Endothelial cell of umbilical vein (primary cell): ENCODE data around the gene PRMT7. TPM values are rescaled to one million over a fixed set of nuclear protein-coding genes. Genes with fewer than 3 reads are reported as not detected.

Experiments used
- BruUV-seq: library from RNA; stranded (reverse); fragments of 400-500 nt; replicated peaks from 2 replicates; lab custom pipeline; 2021; lab: Mats Ljungman, UMichigan
- CTCF ChIA-PET: fragments of 300-600, 350-600 bp; sonication (Branson Sonifier 250); formaldehyde crosslinking; loops from one replicate; lab custom pipeline; 2021; ENCODE audit warnings: antibody characterized with exemption, inconsistent platforms; lab: Charles Lee
- POLR2A ChIA-PET: fragments of 300-600, 350-600 bp; sonication (Branson Sonifier 250); formaldehyde crosslinking; loops from one replicate; lab custom pipeline; 2021; ENCODE audit warnings: antibody characterized with exemption, inconsistent platforms; lab: Charles Lee
- DNase-seq: peaks from one replicate; pipeline ENCODE4 v3.0.0-alpha.2; 2011; ENCODE audit warnings: low read depth, low spot score
- FAIRE-seq: peaks from 2 replicates; lab custom pipeline; 2011; peaks lifted over from hg19 to GRCh38; lab: Jason Lieb, UNC
- H2AFZ ChIP-seq: 2 replicates; pipeline ENCODE4 v1.6.0; 2012; ENCODE audit warnings: low read depth, low read length, control low read depth, inconsistent platforms
- H3K27ac ChIP-seq: 2 replicates; pipeline ENCODE4 v1.5.1; 2011; ENCODE audit warnings: low read depth, mild to moderate bottlenecking, control low read depth, low read length, moderate library complexity; ENCODE audit not compliant: insufficient read depth
- H3K27me3 ChIP-seq, 2 experiments: 2 replicates each; pipeline versions ENCODE4 v1.6.0 to v1.6.1; 2011; ENCODE audit warnings: low read length in 2 of 2, mixed read lengths in 1 of 2; ENCODE audit not compliant: control insufficient read depth in 2 of 2, insufficient read depth in 2 of 2
- H3K36me3 ChIP-seq, 2 experiments: 2 replicates in 1 of 2; 3 replicates in 1 of 2; pipeline ENCODE4 v1.5.1; 2011; ENCODE audit warnings: low read length in 2 of 2, mild to moderate bottlenecking in 1 of 2, moderate library complexity in 1 of 2; ENCODE audit not compliant: control insufficient read depth in 2 of 2, insufficient read depth in 2 of 2; ENCODE audit errors: extremely low read depth in 1 of 2
- H3K4me1 ChIP-seq: 3 replicates; pipeline ENCODE4 v1.5.1; 2011; ENCODE audit warnings: mild to moderate bottlenecking, low read length; ENCODE audit not compliant: control insufficient read depth, insufficient read depth; ENCODE audit errors: extremely low read depth
- H3K4me2 ChIP-seq: 2 replicates; pipeline ENCODE4 v1.6.1; 2011; ENCODE audit warnings: low read length, control low read depth, mixed read lengths; ENCODE audit not compliant: insufficient read depth
- H3K4me3 ChIP-seq, 3 experiments: fragments of 200-600 bp in 1 of 3; sonication (generic), shearing (Covaris generic) in 1 of 3; replicated peaks in 1 of 3; 2 replicates each; pipeline ENCODE4 v1.5.1; 2011 to 2016; ENCODE audit warnings: control low read depth in 3 of 3, low read length in 3 of 3, mild to moderate bottlenecking in 2 of 3, inconsistent platforms in 1 of 3, low read depth in 1 of 3, moderate library complexity in 1 of 3; ENCODE audit not compliant: insufficient read depth in 1 of 3
- H3K79me2 ChIP-seq: 2 replicates; pipeline ENCODE4 v1.6.0; 2012; ENCODE audit warnings: low read length, inconsistent platforms; ENCODE audit not compliant: control insufficient read depth, insufficient read depth
- H3K9ac ChIP-seq: replicated peaks from 2 replicates; pipeline ENCODE3; 2011; ENCODE audit warnings: low read length, control low read depth; ENCODE audit not compliant: insufficient read depth; ENCODE audit errors: extremely low read depth
- H3K9me1 ChIP-seq: replicated peaks from 3 replicates; pipeline ENCODE4 v1.6.0; 2011; ENCODE audit warnings: mild to moderate bottlenecking, low read length; ENCODE audit not compliant: control insufficient read depth, insufficient read depth; ENCODE audit errors: extremely low read depth
- H3K9me3 ChIP-seq: replicated peaks from 2 replicates; pipeline ENCODE4 v1.5.1; 2012; ENCODE audit warnings: low read length, inconsistent platforms; ENCODE audit not compliant: control insufficient read depth, insufficient read depth
- H4K20me1 ChIP-seq: replicated peaks from 2 replicates; pipeline ENCODE3; 2011; ENCODE audit warnings: mild to moderate bottlenecking, low read length; ENCODE audit not compliant: control insufficient read depth, insufficient read depth; ENCODE audit errors: extremely low read depth
- EZH2 ChIP-seq: IDR thresholded peaks from 2 replicates; pipeline ENCODE4 v1.6.1; 2012; ENCODE audit warnings: borderline replicate concordance, low read depth, mild to moderate bottlenecking, moderate library complexity, low read length, inconsistent platforms; ENCODE audit not compliant: severe bottlenecking
- FOS ChIP-seq: IDR thresholded peaks from 2 replicates; pipeline ENCODE4 v1.6.1; 2011; ENCODE audit warnings: mild to moderate bottlenecking, low read length, moderate library complexity, borderline replicate concordance; ENCODE audit not compliant: insufficient read depth
- GATA2 ChIP-seq: IDR thresholded peaks from 2 replicates; pipeline ENCODE4 v1.7.0; 2011; ENCODE audit warnings: low read depth, mild to moderate bottlenecking, moderate library complexity, mixed read lengths, low read length; ENCODE audit not compliant: insufficient read length, insufficient read depth
- JUN ChIP-seq: IDR thresholded peaks from 2 replicates; pipeline ENCODE4 v1.6.1; 2011; ENCODE audit warnings: borderline replicate concordance, low read depth; ENCODE audit not compliant: insufficient read length, insufficient read depth
- MAX ChIP-seq: IDR thresholded peaks from 2 replicates; pipeline ENCODE4 v1.6.1; 2011; ENCODE audit not compliant: insufficient read depth, insufficient read length
- MYC ChIP-seq: IDR thresholded peaks from one replicate; pipeline ENCODE4 v1.6.1; 2011; ENCODE audit warnings: mild to moderate bottlenecking, low read depth, low read length
- POLR2A ChIP-seq: IDR thresholded peaks from 2 replicates; pipeline ENCODE4 v1.6.1; 2012; ENCODE audit warnings: low read depth, mild to moderate bottlenecking, control low read depth, low read length
- POLR2AphosphoS5 ChIP-seq: IDR thresholded peaks from 2 replicates; pipeline ENCODE4 v1.6.1; 2012; ENCODE audit warnings: low read depth, mild to moderate bottlenecking, control low read depth, low read length, moderate library complexity; ENCODE audit not compliant: insufficient read depth
- dilution Hi-C: fragments of 300-500 bp; cut with MboI; formaldehyde crosslinking; loops from one replicate; pipeline ENCODE4 v1.15.0; 2019; ENCODE audit warnings: low sequenced_read_pairs; ENCODE audit not compliant: extremely low pct_ligation_motif_present
- intact Hi-C: fragments of 100-400 bp; cut with micrococcal nuclease; formaldehyde crosslinking; loops from one replicate; pipeline ENCODE4 v1.10.0; 2022
- polyA plus RNA-seq, 4 experiments: library from polyadenylated mRNA; depleted of rRNA in 3 of 4; stranded (reverse) in 3 of 4; unstranded in 1 of 4; fragments of >200 nt; gene quantifications; 2 replicates each; pipeline versions ENCODE4 v1.2.1 to v1.2.3, GENCODE V29; 2011 to 2012; ENCODE audit warnings: missing spikeins in 1 of 4
- total RNA-seq: library from RNA; stranded (reverse); gene quantifications from 2 replicates; pipeline ENCODE4 v1.2.3, GENCODE V29; 2021
- TF ChIP-seq, protein P1 (sequence below), 2 donors: IDR thresholded peaks; 1 replicate in 1 of 2; 2 replicates in 1 of 2; pipeline ENCODE4 v1.5.1; 2011; ENCODE audit warnings: low read length in 2 of 2, mild to moderate bottlenecking in 2 of 2, moderate library complexity in 2 of 2, control low read depth in 1 of 2, inconsistent platforms in 1 of 2, low read depth in 1 of 2; ENCODE audit not compliant: insufficient read depth in 1 of 2; ENCODE audit errors: extremely low read depth in 1 of 2

Gene PRMT7
- total and polyA plus RNA-seq, 2 donors (not counting 3 experiments of a cell fraction or from before 2014, with no cell fraction given), result 43.4 to 57.9 TPM

DNA sequence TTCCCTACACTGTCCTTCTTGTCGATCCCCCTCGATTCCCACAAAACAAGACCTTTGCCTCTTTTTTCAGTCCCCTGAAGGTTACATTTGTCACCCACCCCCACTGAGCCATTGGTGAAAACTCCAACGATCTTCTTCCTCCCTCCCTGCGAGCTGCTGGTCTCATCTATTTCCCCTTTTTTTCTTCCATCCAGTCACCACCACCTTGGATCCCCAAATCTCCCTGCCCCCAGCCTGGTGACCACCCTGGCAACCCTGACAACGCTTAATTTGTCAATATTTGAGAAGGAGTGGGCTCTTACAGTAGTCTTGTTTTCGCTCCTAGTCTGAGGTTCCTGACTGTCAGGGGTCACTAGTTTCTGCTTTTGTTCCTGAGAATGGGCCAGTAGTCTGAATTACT, 74.6 kb downstream of the PRMT7 start:
- H3K4me1 ChIP-seq, result no peaks in the 10 kb centered on the region
- no peak overlapping the region for H3K27ac ChIP-seq
- dilution Hi-C loops, result no loop called here
- no peak overlapping the region for H3K9ac ChIP-seq
- no peaks in the 10 kb centered on the region for H3K9me3 ChIP-seq
- FAIRE-seq (no peak), DNase-seq (no peak)
- no peaks in the 10 kb centered on the region for H3K27me3 ChIP-seq
- no peak overlapping the region for H3K4me2 ChIP-seq
- H2AFZ ChIP-seq, result no peak overlapping the region
- intact Hi-C loops, result no loop called here
- H4K20me1 ChIP-seq, result no peaks in the 10 kb centered on the region
- H3K79me2 ChIP-seq, result no peaks in the 10 kb centered on the region
- no TSS peak for BruUV-seq
- H3K4me3 ChIP-seq, result no peak overlapping the region
- CTCF ChIA-PET, result interaction anchor here (0.6 to 3.6 kb wide), 3 partner anchors 11 to 140 kb away, joined by 3 to 22 read pairs (median 3); partner anchors contain the start of gene PLA2G15
- H3K36me3 ChIP-seq, result no peaks in the 10 kb centered on the region
- TF ChIP-seq GATA2 (no peak), FOS (no peak), MYC (no peak), POLR2AphosphoS5 (no peak)
- TF ChIP-seq, protein P1, sequence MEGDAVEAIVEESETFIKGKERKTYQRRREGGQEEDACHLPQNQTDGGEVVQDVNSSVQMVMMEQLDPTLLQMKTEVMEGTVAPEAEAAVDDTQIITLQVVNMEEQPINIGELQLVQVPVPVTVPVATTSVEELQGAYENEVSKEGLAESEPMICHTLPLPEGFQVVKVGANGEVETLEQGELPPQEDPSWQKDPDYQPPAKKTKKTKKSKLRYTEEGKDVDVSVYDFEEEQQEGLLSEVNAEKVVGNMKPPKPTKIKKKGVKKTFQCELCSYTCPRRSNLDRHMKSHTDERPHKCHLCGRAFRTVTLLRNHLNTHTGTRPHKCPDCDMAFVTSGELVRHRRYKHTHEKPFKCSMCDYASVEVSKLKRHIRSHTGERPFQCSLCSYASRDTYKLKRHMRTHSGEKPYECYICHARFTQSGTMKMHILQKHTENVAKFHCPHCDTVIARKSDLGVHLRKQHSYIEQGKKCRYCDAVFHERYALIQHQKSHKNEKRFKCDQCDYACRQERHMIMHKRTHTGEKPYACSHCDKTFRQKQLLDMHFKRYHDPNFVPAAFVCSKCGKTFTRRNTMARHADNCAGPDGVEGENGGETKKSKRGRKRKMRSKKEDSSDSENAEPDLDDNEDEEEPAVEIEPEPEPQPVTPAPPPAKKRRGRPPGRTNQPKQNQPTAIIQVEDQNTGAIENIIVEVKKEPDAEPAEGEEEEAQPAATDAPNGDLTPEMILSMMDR (IDR thresholded peaks at IDR 0.05; ENCODE audit: extremely low read depth in 1 of 2, insufficient read depth in 1 of 2, low read depth in 1 of 2, low read length in 2 of 2), result no peak
- no peaks in the 10 kb centered on the region for H3K9me1 ChIP-seq
- POLR2A ChIA-PET, result no interaction called here

GRCh38 chr16:68386628-68387027, 75.8 kb downstream of the PRMT7 start:
- ChIA-PET CTCF (interaction anchor here (0.5 to 3.6 kb wide), 2 partner anchors 8 to 10 kb away, joined by 3 to 22 read pairs; no protein-coding TSS in a partner anchor), POLR2A (no interaction called here)
- intact Hi-C loops, result no loop called here
- DNase-seq (no peak), FAIRE-seq (no peak)
- H4K20me1 ChIP-seq, result no peaks in the 10 kb centered on the region
- no peaks in the 10 kb centered on the region for H3K9me3 ChIP-seq
- no peaks in the 10 kb centered on the region for H3K36me3 ChIP-seq
- dilution Hi-C loops, result no loop called here
- no peaks in the 10 kb centered on the region for H3K79me2 ChIP-seq
- H3K9ac ChIP-seq, result no peak overlapping the region
- H3K9me1 ChIP-seq, result no peaks in the 10 kb centered on the region
- H3K27ac ChIP-seq, result no peak overlapping the region
- no peak for TF ChIP-seq MAX
- no peak for TF ChIP-seq JUN
- no peak for TF ChIP-seq EZH2
- no peak for TF ChIP-seq POLR2A
- TF ChIP-seq POLR2AphosphoS5, result no peak
- TF ChIP-seq, protein P1 (IDR thresholded peaks at IDR 0.05; ENCODE audit: extremely low read depth in 1 of 2, insufficient read depth in 1 of 2, low read depth in 1 of 2, low read length in 2 of 2), result no peak
- no peak for TF ChIP-seq FOS
- no peak for TF ChIP-seq GATA2
- no peak for TF ChIP-seq MYC
- no TSS peak for BruUV-seq
- H2AFZ ChIP-seq, result no peak overlapping the region
- no peak overlapping the region for H3K4me2 ChIP-seq
- H3K27me3 ChIP-seq, result no peaks in the 10 kb centered on the region
- no peaks in the 10 kb centered on the region for H3K4me1 ChIP-seq
- no peak overlapping the region for H3K4me3 ChIP-seq
